Muscle layer of colon (tissue), 2 donors: ENCODE results near the gene ZIC1.

Experiments
- H3K27ac ChIP-seq: one replicate; pipeline ENCODE4 v1.7.0; 2013; ENCODE audit warnings: low read depth, mild to moderate bottlenecking, low read length, moderate library complexity
- H3K27me3 ChIP-seq, 2 donors: one replicate each; pipeline ENCODE4 v1.7.0; 2013; ENCODE audit warnings: low read length in 2 of 2, mild to moderate bottlenecking in 2 of 2; ENCODE audit not compliant: insufficient read depth in 2 of 2, control insufficient read depth in 1 of 2
- H3K36me3 ChIP-seq: one replicate; pipeline ENCODE4 v1.7.0; 2013; ENCODE audit warnings: mild to moderate bottlenecking, low read length; ENCODE audit not compliant: insufficient read depth
- H3K4me1 ChIP-seq: one replicate; pipeline ENCODE4 v1.7.0; 2013; ENCODE audit warnings: mild to moderate bottlenecking, low read length; ENCODE audit not compliant: insufficient read depth
- H3K4me3 ChIP-seq, 2 donors: one replicate each; pipeline ENCODE4 v1.7.0; 2013; ENCODE audit warnings: low read length in 2 of 2, low read depth in 1 of 2, mild to moderate bottlenecking in 1 of 2, moderate library complexity in 1 of 2
- H3K9ac ChIP-seq: one replicate; pipeline ENCODE4 v1.7.0; 2013; ENCODE audit warnings: low read length
- H3K9me3 ChIP-seq: one replicate; pipeline ENCODE4 v1.7.0; 2013; ENCODE audit warnings: mild to moderate bottlenecking, low read length
- donor health status: abdominal sarcoma.
- donor health status: Adenocarcinoma of cecum.

Gene ZIC1

GRCh38 chr3:147383617-147384016 lies 25.5 kb upstream of the ZIC1 start:
- H3K4me3 ChIP-seq = no peak overlapping the region
- no peaks in the 10 kb centered on the region for H3K36me3 ChIP-seq
- H3K9ac ChIP-seq = no peak overlapping the region
- no peak overlapping the region for H3K27ac ChIP-seq
- peaks cover 94 to 96% of the 10 kb centered on the region in 2 donors for H3K27me3 ChIP-seq
- H3K4me1 ChIP-seq = no peaks in the 10 kb centered on the region
- H3K9me3 ChIP-seq = peaks cover 8% of the 10 kb centered on the region

GRCh38 chr3:147384210-147385058 lies 24.7 kb upstream of the ZIC1 start:
- no peak overlapping the region for H3K4me3 ChIP-seq
- no peak overlapping the region for H3K27ac ChIP-seq
- H3K27me3 ChIP-seq = peaks cover 95 to 96% of the 10 kb centered on the region in 2 donors

GRCh38 chr3:147385059-147386012 lies 23.8 kb upstream of the ZIC1 start:
- Histone ChIP-seq H3K27me3 (peaks cover 95 to 96% of the 10 kb centered on the region in 2 donors), H3K9ac (no peak overlapping the region), H3K36me3 (no peaks in the 10 kb centered on the region), H3K4me1 (no peaks in the 10 kb centered on the region), H3K27ac (no peak overlapping the region), H3K9me3 (peaks cover 9% of the 10 kb centered on the region), H3K4me3 (no peak overlapping the region)

More at GRCh38 chr3:147384210-147385058, 24.7 kb upstream of the ZIC1 start:
- H3K9ac ChIP-seq = no peak overlapping the region
- no peaks in the 10 kb centered on the region for H3K36me3 ChIP-seq
- H3K9me3 ChIP-seq = peaks cover 9% of the 10 kb centered on the region
- H3K4me1 ChIP-seq = no peaks in the 10 kb centered on the region

- Histone ChIP-seq H3K4me1 (peaks cover 7% of the 10 kb centered on the region), H3K27me3 (peaks cover 96 to 97% of the 10 kb centered on the region in 2 donors), H3K4me3 (no peak overlapping the region), H3K36me3 (no peaks in the 10 kb centered on the region), H3K27ac (no peak overlapping the region), H3K9ac (no peak overlapping the region), H3K9me3 (peaks cover 5% of the 10 kb centered on the region)
These were observed 21.8 kb upstream of the ZIC1 start for GRCh38 chr3:147387291-147387884.

GRCh38 chr3:147387885-147388699 lies 21.1 kb upstream of the ZIC1 start:
- Histone ChIP-seq H3K9ac (no peak overlapping the region), H3K4me3 (no peak overlapping the region)

GRCh38 chr3:147388700-147389580 lies 20.2 kb upstream of the ZIC1 start:
- no peaks in the 10 kb centered on the region for H3K36me3 ChIP-seq
- H3K4me1 ChIP-seq = peaks cover 7% of the 10 kb centered on the region
- no peak overlapping the region for H3K27ac ChIP-seq
- no peak overlapping the region for H3K4me3 ChIP-seq
- peaks cover 5% of the 10 kb centered on the region for H3K9me3 ChIP-seq
- no peak overlapping the region for H3K9ac ChIP-seq
- H3K27me3 ChIP-seq = peaks cover 96 to 97% of the 10 kb centered on the region in 2 donors

More at GRCh38 chr3:147387885-147388699, 21.1 kb upstream of the ZIC1 start:
- Histone ChIP-seq H3K27me3 (peaks cover 96 to 97% of the 10 kb centered on the region in 2 donors), H3K27ac (no peak overlapping the region), H3K36me3 (no peaks in the 10 kb centered on the region), H3K9me3 (peaks cover 5% of the 10 kb centered on the region), H3K4me1 (peaks cover 7% of the 10 kb centered on the region)

- Histone ChIP-seq H3K9me3 (peaks cover 5% of the 10 kb centered on the region), H3K27ac (no peak overlapping the region), H3K27me3 (peaks cover 96 to 97% of the 10 kb centered on the region in 2 donors), H3K4me1 (peaks cover 7% of the 10 kb centered on the region), H3K4me3 (no peak overlapping the region), H3K9ac (no peak overlapping the region), H3K36me3 (no peaks in the 10 kb centered on the region)
These were observed 19.4 kb upstream of the ZIC1 start for GRCh38 chr3:147389717-147390116.

- Histone ChIP-seq H3K9ac (no peak overlapping the region), H3K36me3 (no peaks in the 10 kb centered on the region), H3K27me3 (peaks cover 96 to 97% of the 10 kb centered on the region in 2 donors), H3K9me3 (peaks cover 5% of the 10 kb centered on the region), H3K4me1 (peaks cover 13% of the 10 kb centered on the region), H3K27ac (no peak overlapping the region), H3K4me3 (no peak overlapping the region)
These were observed 18.3 kb upstream of the ZIC1 start for GRCh38 chr3:147390589-147391569.
